HEK293 (cell line): Measurements from ENCODE around the gene UNC13A.

Source experiments
- KLF1 ChIP-seq: fragments of 450-650 bp; formaldehyde crosslinking; IDR thresholded peaks from 2 replicates; pipeline ENCODE4 v1.5.1; 2016; ENCODE audit warnings: missing biosample characterization, missing genetic modification characterization
- KLF10 ChIP-seq: fragments of 450-650 bp; IDR thresholded peaks from 2 replicates; pipeline ENCODE4 v1.5.1; 2018; ENCODE audit warnings: missing biosample characterization, mild to moderate bottlenecking, missing genetic modification characterization
- KLF7 ChIP-seq: fragments of 450-650 bp; formaldehyde crosslinking; IDR thresholded peaks from 2 replicates; pipeline ENCODE4 v1.5.1; 2016; ENCODE audit warnings: missing biosample characterization, missing genetic modification characterization, borderline replicate concordance
- KLF9 ChIP-seq: fragments of 450-650 bp; formaldehyde crosslinking; IDR thresholded peaks from 2 replicates; pipeline ENCODE4 v1.5.1; 2016; ENCODE audit warnings: missing biosample characterization, missing genetic modification characterization, low read depth
- PRDM10 ChIP-seq: fragments of 450-650 bp; formaldehyde crosslinking; IDR thresholded peaks from 2 replicates; pipeline ENCODE4 v1.5.1; 2016; ENCODE audit warnings: missing biosample characterization, missing genetic modification characterization
- SCRT1 ChIP-seq: fragments of 450-650 bp; formaldehyde crosslinking; IDR thresholded peaks from 2 replicates; pipeline ENCODE4 v1.5.1; 2016; ENCODE audit warnings: missing biosample characterization, missing genetic modification characterization, borderline replicate concordance
- SP7 ChIP-seq: fragments of 450-650 bp; formaldehyde crosslinking; IDR thresholded peaks from 2 replicates; pipeline ENCODE4 v1.5.1; 2016; ENCODE audit warnings: missing biosample characterization, missing genetic modification characterization
- TRIM28 ChIP-seq: IDR thresholded peaks from 2 replicates; pipeline ENCODE4 v1.6.1; 2011; ENCODE audit warnings: low read length, control low read depth, borderline replicate concordance
- ZBTB17 ChIP-seq: fragments of 450-650 bp; formaldehyde crosslinking; IDR thresholded peaks from 2 replicates; pipeline ENCODE4 v1.5.1; 2016; ENCODE audit warnings: missing biosample characterization, missing genetic modification characterization
- ZBTB49 ChIP-seq: fragments of 450-650 bp; formaldehyde crosslinking; IDR thresholded peaks from 2 replicates; pipeline ENCODE4 v1.5.1; 2016; ENCODE audit warnings: missing biosample characterization, missing genetic modification characterization, low read depth
- ZNF138 ChIP-seq: fragments of 450-650 bp; formaldehyde crosslinking; IDR thresholded peaks from 2 replicates; pipeline ENCODE4 v1.5.1; 2016; ENCODE audit warnings: missing biosample characterization, missing genetic modification characterization, borderline replicate concordance
- ZNF140 ChIP-seq: fragments of 450-650 bp; formaldehyde crosslinking; IDR thresholded peaks from 2 replicates; pipeline ENCODE4 v1.5.1; 2016; ENCODE audit warnings: missing biosample characterization, missing genetic modification characterization
- ZNF169 ChIP-seq: fragments of 450-650 bp; formaldehyde crosslinking; IDR thresholded peaks from 2 replicates; pipeline ENCODE4 v1.5.1; 2016; ENCODE audit warnings: missing biosample characterization, missing genetic modification characterization
- ZNF18 ChIP-seq: fragments of 450-650 bp; formaldehyde crosslinking; IDR thresholded peaks from 2 replicates; pipeline ENCODE4 v1.5.1; 2016; ENCODE audit warnings: missing biosample characterization, missing genetic modification characterization
- ZNF23 ChIP-seq: fragments of 450-650 bp; formaldehyde crosslinking; IDR thresholded peaks from 2 replicates; pipeline ENCODE4 v1.5.1; 2016; ENCODE audit warnings: missing biosample characterization, missing genetic modification characterization, borderline replicate concordance
- ZNF248 ChIP-seq: fragments of 450-650 bp; formaldehyde crosslinking; IDR thresholded peaks from 2 replicates; pipeline ENCODE4 v1.5.1; 2017; ENCODE audit warnings: missing biosample characterization, missing genetic modification characterization
- ZNF280C ChIP-seq: fragments of 450-650 bp; formaldehyde crosslinking; IDR thresholded peaks from 2 replicates; pipeline ENCODE4 v1.5.1; 2016; ENCODE audit warnings: missing biosample characterization, missing genetic modification characterization
- ZNF311 ChIP-seq: fragments of 450-650 bp; formaldehyde crosslinking; IDR thresholded peaks from 2 replicates; pipeline ENCODE4 v1.5.1; 2017; ENCODE audit warnings: missing biosample characterization, missing genetic modification characterization, borderline replicate concordance
- ZNF362 ChIP-seq: fragments of 450-650 bp; formaldehyde crosslinking; IDR thresholded peaks from 2 replicates; pipeline ENCODE4 v1.5.1; 2016; ENCODE audit warnings: missing biosample characterization, missing genetic modification characterization
- ZNF394 ChIP-seq: fragments of 450-650 bp; formaldehyde crosslinking; IDR thresholded peaks from 2 replicates; pipeline ENCODE4 v1.5.1; 2016; ENCODE audit warnings: missing biosample characterization, missing genetic modification characterization, mild to moderate bottlenecking, moderate library complexity, borderline replicate concordance
- ZNF521 ChIP-seq: fragments of 450-650 bp; formaldehyde crosslinking; IDR thresholded peaks from 2 replicates; pipeline ENCODE4 v1.5.1; 2017; ENCODE audit warnings: missing biosample characterization, mild to moderate bottlenecking, missing genetic modification characterization
- ZNF600 ChIP-seq: fragments of 450-650 bp; formaldehyde crosslinking; IDR thresholded peaks from 2 replicates; pipeline ENCODE4 v1.5.1; 2016; ENCODE audit warnings: missing biosample characterization, missing genetic modification characterization
- ZNF610 ChIP-seq: fragments of 450-650 bp; formaldehyde crosslinking; IDR thresholded peaks from 2 replicates; pipeline ENCODE4 v1.5.1; 2016; ENCODE audit warnings: missing biosample characterization, missing genetic modification characterization, borderline replicate concordance
- ZNF623 ChIP-seq: fragments of 450-650 bp; formaldehyde crosslinking; IDR thresholded peaks from 2 replicates; pipeline ENCODE4 v1.5.1; 2016; ENCODE audit warnings: missing biosample characterization, missing genetic modification characterization
- ZNF626 ChIP-seq: fragments of 450-650 bp; sonication (Bioruptor Pico); formaldehyde crosslinking; IDR thresholded peaks from 2 replicates; pipeline ENCODE4 v1.5.1; 2018; ENCODE audit warnings: missing biosample characterization, missing genetic modification characterization, inconsistent platforms
- ZNF768 ChIP-seq: fragments of 450-650 bp; formaldehyde crosslinking; IDR thresholded peaks from 2 replicates; pipeline ENCODE4 v1.5.1; 2018; ENCODE audit warnings: missing biosample characterization, mild to moderate bottlenecking, missing genetic modification characterization
- ZNF785 ChIP-seq: fragments of 450-650 bp; formaldehyde crosslinking; IDR thresholded peaks from 2 replicates; pipeline ENCODE4 v1.5.1; 2016; ENCODE audit warnings: missing biosample characterization, missing genetic modification characterization
- ZNF792 ChIP-seq: fragments of 450-650 bp; formaldehyde crosslinking; IDR thresholded peaks from 2 replicates; pipeline ENCODE4 v1.5.1; 2016; ENCODE audit warnings: missing biosample characterization, missing genetic modification characterization
- ZXDB ChIP-seq: fragments of 450-650 bp; formaldehyde crosslinking; IDR thresholded peaks from 2 replicates; pipeline ENCODE4 v1.5.1; 2016; ENCODE audit warnings: missing biosample characterization, missing genetic modification characterization

UNC13A gene

GRCh38 chr19:17579661-17580244 lies 108.4 kb downstream of the UNC13A start (continued):
- TF ChIP-seq ZBTB49 (tag by site-specific recombination) (no peak), KLF10 (tag by site-specific recombination) (peak; percentile 81), SP7 (tag by site-specific recombination) (0 out of 2 replicates have a peak, but pooled peaks have one; percentile 12), ZNF768 (no peak), KLF7 (tag by site-specific recombination) (no peak; the same call in 1 of the 2 replicates), ZNF23 (tag by site-specific recombination) (no peak), ZBTB17 (peak; percentile 43; the same call in 1 of the 2 replicates), ZNF362 (tag by site-specific recombination) (no peak), PRDM10 (tag by site-specific recombination) (0 out of 2 replicates have a peak, but pooled peaks have one; percentile 28), ZNF610 (tag by site-specific recombination) (no peak), ZNF280C (tag by site-specific recombination) (no peak), ZXDB (0 out of 2 replicates have a peak, but pooled peaks have one; percentile 10), ZNF394 (tag by site-specific recombination) (no peak), ZNF140 (no peak), ZNF138 (tag by site-specific recombination) (no peak), ZNF792 (tag by site-specific recombination) (no peak), KLF9 (tag by site-specific recombination) (peak; percentile 100), KLF1 (tag by site-specific recombination) (peak; percentile 99), ZNF248 (tag by site-specific recombination) (no peak), ZNF600 (no peak), ZNF626 (tag by site-specific recombination) (no peak), ZNF18 (no peak), ZNF623 (tag by site-specific recombination) (no peak), TRIM28 (no peak), ZNF785 (tag by site-specific recombination) (no peak), ZNF169 (tag by site-specific recombination) (no peak), SCRT1 (tag by site-specific recombination) (no peak), ZNF311 (no peak), ZNF521 (no peak)
